ENCODE measurements around the gene KCNIP4. TPM values are rescaled to one million over a fixed set of nuclear protein-coding genes. Genes with fewer than 3 reads are reported as not detected.

KCNIP4 gene
- total RNA-seq, 1 experiment from 2014 or later: not detected

- Histone ChIP-seq H3K27me3 (ENCODE audit: insufficient read depth, low read depth) (no peaks in the 10 kb centered on the region), H3K9me2 (ENCODE audit: insufficient read depth) (no peaks in the 10 kb centered on the region), H4K20me1 (ENCODE audit: insufficient read depth) (no peaks in the 10 kb centered on the region), H3K4me1 (replicated peaks; ENCODE audit: insufficient read depth) (no peaks in the 10 kb centered on the region), H3K36me3 (ENCODE audit: low read depth) (no peaks in the 10 kb centered on the region), H2AFZ (no peak overlapping the region), H3F3A (ENCODE audit: insufficient read depth, low read depth) (no peaks in the 10 kb centered on the region), H3K27ac (no peak overlapping the region), H3K4me3 (no peak overlapping the region), H3K9me3 (ENCODE audit: insufficient read depth, low read depth) (no peaks in the 10 kb centered on the region), H3K79me2 (ENCODE audit: low read depth) (no peaks in the 10 kb centered on the region), H3K4me2 (no peak overlapping the region)
- DNase-seq: no peak
- ChIA-PET CTCF (interaction anchor here (1.7 kb wide), 1 partner anchor 599 kb away, joined by 9 read pairs; no protein-coding TSS in a partner anchor), POLR2A (ENCODE audit: unreplicated experiment) (no interaction called here)
- no TSS peak for BruUV-seq (replicated peaks)
- intact Hi-C loops (cut with micrococcal nuclease; ENCODE audit: unreplicated experiment): loop anchor here (1.0 to 5.0 kb wide), 3 partner anchors 342 to 900 kb away; no protein-coding TSS in a partner anchor
- TF ChIP-seq CTCF (conservative IDR thresholded peaks at IDR 0.05) (peak; percentile 68), EZH2 (IDR thresholded peaks at IDR 0.05; ENCODE audit: low read depth) (no peak)
Measured at GRCh38 chr4:21790438-21791029, 158.0 kb downstream of the KCNIP4 start.

GRCh38 chr4:21780148-21780547, 168.4 kb downstream of the KCNIP4 start:
- TF ChIP-seq CTCF (conservative IDR thresholded peaks at IDR 0.05) (no peak), EZH2 (IDR thresholded peaks at IDR 0.05; ENCODE audit: low read depth) (no peak)
- Histone ChIP-seq H3K79me2 (ENCODE audit: low read depth) (no peaks in the 10 kb centered on the region), H3K27me3 (ENCODE audit: insufficient read depth, low read depth) (no peaks in the 10 kb centered on the region), H3K9me3 (ENCODE audit: insufficient read depth, low read depth) (no peaks in the 10 kb centered on the region), H3K4me3 (no peak overlapping the region), H3K27ac (no peak overlapping the region), H4K20me1 (ENCODE audit: insufficient read depth) (no peaks in the 10 kb centered on the region), H3K36me3 (ENCODE audit: low read depth) (no peaks in the 10 kb centered on the region), H3K4me1 (replicated peaks; ENCODE audit: insufficient read depth) (no peaks in the 10 kb centered on the region), H3K9me2 (ENCODE audit: insufficient read depth) (no peaks in the 10 kb centered on the region), H2AFZ (no peak overlapping the region), H3K4me2 (no peak overlapping the region), H3F3A (ENCODE audit: insufficient read depth, low read depth) (no peaks in the 10 kb centered on the region)
- DNase-seq: no peak
- CTCF ChIA-PET: no interaction called here
- POLR2A ChIA-PET (ENCODE audit: unreplicated experiment): no interaction called here
- BruUV-seq (replicated peaks): no TSS peak
- intact Hi-C loops (cut with micrococcal nuclease; ENCODE audit: unreplicated experiment): no loop called here

GRCh38 chr4:21778702-21779101, 169.9 kb downstream of the KCNIP4 start:
- BruUV-seq (replicated peaks): no TSS peak
- no peak for DNase-seq
- no peak overlapping the region for H3K27ac ChIP-seq

More at GRCh38 chr4:21778702-21779101, 169.9 kb downstream of the KCNIP4 start:
- ChIA-PET POLR2A (ENCODE audit: unreplicated experiment) (no interaction called here), CTCF (no interaction called here)
- intact Hi-C loops (cut with micrococcal nuclease; ENCODE audit: unreplicated experiment): no loop called here
- no peaks in the 10 kb centered on the region for H3K36me3 ChIP-seq (ENCODE audit: low read depth)
- no peaks in the 10 kb centered on the region for H3K4me1 ChIP-seq (replicated peaks; ENCODE audit: insufficient read depth)
- no peak overlapping the region for H2AFZ ChIP-seq
- TF ChIP-seq EZH2 (IDR thresholded peaks at IDR 0.05; ENCODE audit: low read depth): no peak
- TF ChIP-seq CTCF (conservative IDR thresholded peaks at IDR 0.05): no peak
- no peaks in the 10 kb centered on the region for H3F3A ChIP-seq (ENCODE audit: insufficient read depth, low read depth)
- H3K79me2 ChIP-seq (ENCODE audit: low read depth): no peaks in the 10 kb centered on the region
- no peak overlapping the region for H3K4me2 ChIP-seq
- H3K9me3 ChIP-seq (ENCODE audit: insufficient read depth, low read depth): no peaks in the 10 kb centered on the region
- no peaks in the 10 kb centered on the region for H3K27me3 ChIP-seq (ENCODE audit: insufficient read depth, low read depth)
- H3K4me3 ChIP-seq: no peak overlapping the region
- H3K9me2 ChIP-seq (ENCODE audit: insufficient read depth): no peaks in the 10 kb centered on the region
- H4K20me1 ChIP-seq (ENCODE audit: insufficient read depth): no peaks in the 10 kb centered on the region
